Activated T-helper 1 cell treated with anti-CD3 and anti-CD28 coated beads, Interleukin-2, amount 50 U/mL, for 16 hours (primary cell): ENCODE measurements around the gene PCDHB12.
"Not testable (repeated sequence)": the region's sequence is repeated elsewhere in the genome, so short reads cannot be mapped to it uniquely, and the experiment has no call there.

Source experiments
- DNase-seq, 2 donors: peaks; one replicate each; pipeline ENCODE4 v3.0.0-alpha.2; 2020; ENCODE audit warnings: low read depth in 1 of 2, low spot score in 1 of 2

Gene PCDHB12

GRCh38 chr5:141201646-141202045, 6.9 kb upstream of the PCDHB12 start:
- DNase-seq = not testable (repeated sequence)

- not testable (repeated sequence) for DNase-seq
Measured at GRCh38 chr5:141210281-141210680, 1.8 kb downstream of the PCDHB12 start.

GRCh38 chr5:141210849-141211248, 2.3 kb downstream of the PCDHB12 start:
- DNase-seq = not testable (repeated sequence)

- DNase-seq = not testable (repeated sequence)
Measured at GRCh38 chr5:141213656-141214339, 5.3 kb downstream of the PCDHB12 start, which contains the start of gene PCDHB13. PCDHB13 (plus strand) TSS chr5:141213919; CDS start chr5:141214124, 205 bp downstream.

- not testable (repeated sequence) for DNase-seq
Measured at GRCh38 chr5:141214583-141214982, 6.1 kb downstream of the PCDHB12 start.

- DNase-seq = not testable (repeated sequence)
Measured at GRCh38 chr5:141215504-141215903, 7.0 kb downstream of the PCDHB12 start.

- not testable (repeated sequence) for DNase-seq
Measured at GRCh38 chr5:141216035-141216434, 7.5 kb downstream of the PCDHB12 start.

- DNase-seq = no peak
Measured at GRCh38 chr5:141223112-141223783, 14.7 kb downstream of the PCDHB12 start, which contains the start of gene PCDHB14. PCDHB14 (plus strand) TSS chr5:141223343; CDS start chr5:141223506, 163 bp downstream.

GRCh38 chr5:141224844-141225243, 16.3 kb downstream of the PCDHB12 start:
- DNase-seq = not testable (repeated sequence)

GRCh38 chr5:141225421-141225820, 16.9 kb downstream of the PCDHB12 start:
- not testable (repeated sequence) for DNase-seq

GRCh38 chr5:141234109-141234667, 25.7 kb downstream of the PCDHB12 start:
- no peak for DNase-seq

GRCh38 chr5:141235922-141236321, 27.4 kb downstream of the PCDHB12 start:
- DNase-seq = not testable (repeated sequence)

GRCh38 chr5:141236516-141237313, 28.2 kb downstream of the PCDHB12 start:
- DNase-seq = no peak

GRCh38 chr5:141241496-141241895, 33.0 kb downstream of the PCDHB12 start:
- no peak for DNase-seq

GRCh38 chr5:141245250-141245717, 36.8 kb downstream of the PCDHB12 start, which contains the start of gene PCDHB15:
PCDHB15 (plus strand) TSS chr5:141245395; CDS start chr5:141245579, 184 bp downstream.
- no peak for DNase-seq

- not testable (repeated sequence) for DNase-seq
Measured at GRCh38 chr5:141246971-141247370, 38.5 kb downstream of the PCDHB12 start.

- DNase-seq = not testable (repeated sequence)
Measured at GRCh38 chr5:141247434-141247833, 38.9 kb downstream of the PCDHB12 start.

- no peak for DNase-seq
Measured at GRCh38 chr5:141250576-141250975, 42.1 kb downstream of the PCDHB12 start.

- no peak for DNase-seq
Measured at GRCh38 chr5:141258464-141258863, 49.9 kb downstream of the PCDHB12 start.

GRCh38 chr5:141258948-141259347, 50.4 kb downstream of the PCDHB12 start:
- DNase-seq = no peak
